ENCODE measurements around the gene CGB2.

The CGB2 gene

GRCh38 chr19:49031642-49032301, at the start of gene CGB2:
CGB2 (plus strand) TSS chr19:49031890; CDS start chr19:49032096, 206 bp downstream.
- DNase-seq, result peak; percentile 38

DNA sequence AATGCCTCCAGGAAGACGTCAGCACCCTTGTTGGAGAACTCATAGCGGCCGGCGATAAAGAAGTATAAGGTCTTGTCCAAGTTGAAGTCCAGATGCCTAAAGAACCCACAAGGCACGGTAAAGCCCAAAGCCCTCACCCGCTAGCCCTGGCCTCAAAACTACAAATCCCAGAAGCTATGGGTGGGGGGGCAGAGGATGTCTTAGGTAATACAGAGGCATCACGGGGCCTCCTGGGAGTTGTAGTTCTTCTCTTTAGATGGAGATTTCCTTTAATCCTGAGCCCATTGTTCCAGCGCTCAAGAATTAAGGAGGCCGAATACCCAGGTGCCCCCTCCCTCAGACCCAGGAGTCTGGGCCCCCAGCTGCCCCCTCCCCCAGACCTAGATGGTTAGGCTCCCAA, 49.4 kb upstream of the CGB2 start:
- no peak for DNase-seq

DNA sequence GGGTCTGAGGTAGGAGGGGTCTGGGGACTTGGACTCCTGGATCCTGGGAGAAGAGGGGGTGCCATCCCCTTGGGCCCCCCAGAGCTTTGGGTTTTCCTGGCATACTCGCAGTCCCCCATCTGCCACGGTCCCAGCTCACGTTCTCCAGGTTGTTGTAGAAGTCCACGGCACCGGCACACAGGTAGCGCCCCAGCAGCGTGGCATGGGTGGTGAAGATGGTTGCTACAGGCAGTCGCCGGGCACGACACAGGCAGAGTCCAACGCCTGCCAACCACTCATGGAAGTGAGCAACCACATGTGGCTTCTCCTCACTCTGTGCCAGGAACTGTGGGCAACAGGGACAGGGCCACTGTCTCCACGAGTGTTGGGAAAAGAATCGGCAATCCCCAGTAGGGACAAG, 46.0 kb upstream of the CGB2 start:
- DNase-seq, result no peak

DNA sequence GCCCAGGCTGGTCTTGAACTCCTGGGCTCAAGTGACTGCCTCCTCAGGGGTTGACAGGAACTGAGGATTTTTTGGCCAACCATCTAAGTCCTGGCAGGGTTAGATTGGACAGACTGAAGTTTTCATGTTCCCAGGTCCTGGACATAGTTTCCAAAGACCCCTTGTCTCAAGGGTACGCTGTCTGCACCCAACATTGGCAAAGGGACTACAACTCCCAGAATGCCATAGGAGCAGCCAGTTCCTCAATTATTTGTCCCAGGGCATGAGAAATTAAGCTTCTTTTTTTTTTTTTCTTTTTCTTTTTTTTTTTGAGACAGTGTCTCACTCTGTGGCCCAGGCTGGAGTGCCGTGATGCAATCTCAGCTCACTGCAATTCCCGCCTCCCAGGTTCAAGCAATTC, 45.5 kb upstream of the CGB2 start:
- no peak for DNase-seq

DNA sequence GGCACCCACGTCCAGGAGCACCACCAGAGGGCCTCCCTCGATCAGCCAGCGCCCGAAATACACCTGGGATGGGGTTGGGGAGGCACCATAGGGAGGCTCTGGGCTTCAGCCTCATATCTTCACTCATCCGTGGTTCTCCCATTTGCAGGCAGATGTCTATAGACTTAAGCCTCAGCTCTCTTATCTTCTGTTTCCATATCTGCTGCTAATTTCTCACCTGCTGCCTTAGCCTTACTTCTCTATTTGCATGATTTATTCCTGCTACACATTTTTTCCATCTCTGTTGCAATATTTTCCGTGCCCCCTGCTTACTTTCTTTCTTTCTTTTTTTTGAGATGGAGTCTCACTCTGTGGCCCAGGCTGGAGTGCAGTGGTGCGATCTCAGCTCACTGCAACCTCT, 44.4 kb upstream of the CGB2 start:
- DNase-seq, result no peak

DNA sequence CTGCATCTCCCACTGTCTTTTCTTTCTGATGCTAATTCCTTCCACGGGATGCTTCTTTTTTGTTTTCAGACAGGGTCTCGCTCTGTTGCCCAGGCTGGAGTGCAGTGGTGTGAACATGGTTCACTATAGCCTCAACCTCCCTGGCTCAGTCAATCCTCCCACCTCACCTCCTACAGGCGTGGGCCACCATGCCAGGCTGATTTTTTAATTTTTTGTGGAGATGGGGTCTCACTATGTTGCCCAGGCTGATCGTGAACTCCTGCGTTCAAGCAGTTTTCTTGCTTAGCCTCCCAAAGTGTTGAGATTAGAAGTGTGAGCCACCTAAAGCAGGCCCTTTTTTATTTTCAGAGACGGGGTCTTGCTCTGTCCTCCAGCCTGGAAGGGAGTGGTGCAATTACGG, 43.4 kb upstream of the CGB2 start:
- no peak for DNase-seq

DNA sequence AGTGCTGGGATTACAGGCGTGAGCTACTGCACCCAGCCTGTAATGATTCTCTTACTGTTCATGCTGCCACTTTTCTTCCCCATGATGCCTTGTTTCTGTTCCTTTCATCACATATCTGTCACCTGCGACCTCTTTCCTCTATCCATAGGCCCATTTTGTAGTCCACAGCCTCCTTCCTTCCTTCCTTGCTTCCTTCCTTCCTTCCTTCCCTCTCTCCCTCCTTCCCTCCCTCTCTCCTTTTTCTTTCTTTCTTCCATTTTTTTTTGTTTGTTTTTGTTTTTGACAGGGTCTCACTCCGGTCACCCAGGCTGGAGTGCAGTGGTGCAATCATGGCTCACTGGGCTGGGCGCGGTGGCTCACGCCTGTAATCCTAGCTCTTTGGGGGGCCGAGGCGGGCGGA, 42.8 kb upstream of the CGB2 start:
- DNase-seq, result no peak

- DNase-seq, result no peak
Observed at GRCh38 chr19:48989701-48990291, 41.9 kb upstream of the CGB2 start.

GRCh38 chr19:48990400-48990799, 41.3 kb upstream of the CGB2 start:
- no peak for DNase-seq

DNA sequence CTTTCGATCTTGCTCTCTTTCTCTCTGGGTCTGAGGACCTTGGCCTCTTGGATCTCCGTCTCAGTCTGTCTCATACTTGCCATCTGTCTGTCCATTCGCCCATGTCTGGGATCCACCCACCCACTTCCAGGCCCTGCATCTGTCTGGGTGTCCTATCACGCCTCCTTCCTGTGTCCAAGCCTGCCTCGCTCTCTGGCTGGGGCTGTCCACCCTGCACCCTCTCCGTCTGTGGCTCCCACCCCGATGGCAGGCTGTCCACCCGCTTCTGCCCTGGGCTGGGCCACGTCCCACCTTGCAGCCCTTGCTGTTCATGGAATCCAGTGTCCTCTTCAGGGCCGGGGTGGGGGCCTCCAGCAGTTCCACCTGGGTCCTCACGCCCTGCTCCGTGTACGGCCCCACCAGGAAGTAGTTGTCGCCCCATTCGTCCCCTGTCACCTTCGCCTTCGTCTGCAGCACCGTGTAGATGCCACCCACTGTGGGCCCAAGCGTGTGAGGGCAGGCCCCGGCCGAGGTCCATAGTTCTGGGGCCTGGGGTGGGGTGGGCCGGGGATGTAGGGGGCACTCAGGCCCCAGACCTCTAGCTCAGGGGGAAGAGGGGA, 40.6 kb upstream of the CGB2 start:
- no peak for DNase-seq

DNA sequence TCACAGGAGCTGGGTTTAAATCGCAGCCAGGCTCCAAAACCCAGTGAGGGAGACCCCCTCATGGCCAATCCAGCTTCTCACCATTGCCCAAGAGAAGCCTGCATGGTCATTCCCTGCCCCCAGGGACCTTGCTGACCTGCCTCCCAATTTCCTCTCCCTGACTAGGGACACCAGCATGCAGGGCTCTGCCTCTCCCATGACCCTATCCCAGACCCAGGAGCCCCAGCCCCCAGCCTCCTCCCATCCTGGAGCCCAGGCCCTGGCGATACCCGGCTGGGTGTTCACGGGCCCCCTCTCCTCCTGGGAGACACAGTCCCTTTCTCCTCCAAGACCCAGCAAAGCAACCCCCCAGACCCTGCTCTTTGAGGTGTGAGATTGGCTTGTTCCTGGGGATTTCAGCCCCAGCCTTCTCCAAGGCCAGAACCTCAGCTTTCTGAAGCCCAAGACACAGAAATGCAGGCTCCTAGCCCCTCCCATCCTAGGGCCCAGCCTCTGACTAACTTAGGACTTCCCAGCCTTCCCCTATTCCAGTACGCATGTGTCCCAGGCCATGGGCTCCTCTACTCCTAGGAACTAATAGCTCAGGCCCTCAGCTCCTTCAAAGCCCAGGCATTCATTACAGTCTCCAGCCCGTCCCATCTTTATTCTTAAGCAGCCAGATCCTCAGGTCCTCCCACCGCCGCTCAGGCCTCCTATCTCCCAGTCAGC, 39.7 kb upstream of the CGB2 start:
- no peak for DNase-seq

DNA sequence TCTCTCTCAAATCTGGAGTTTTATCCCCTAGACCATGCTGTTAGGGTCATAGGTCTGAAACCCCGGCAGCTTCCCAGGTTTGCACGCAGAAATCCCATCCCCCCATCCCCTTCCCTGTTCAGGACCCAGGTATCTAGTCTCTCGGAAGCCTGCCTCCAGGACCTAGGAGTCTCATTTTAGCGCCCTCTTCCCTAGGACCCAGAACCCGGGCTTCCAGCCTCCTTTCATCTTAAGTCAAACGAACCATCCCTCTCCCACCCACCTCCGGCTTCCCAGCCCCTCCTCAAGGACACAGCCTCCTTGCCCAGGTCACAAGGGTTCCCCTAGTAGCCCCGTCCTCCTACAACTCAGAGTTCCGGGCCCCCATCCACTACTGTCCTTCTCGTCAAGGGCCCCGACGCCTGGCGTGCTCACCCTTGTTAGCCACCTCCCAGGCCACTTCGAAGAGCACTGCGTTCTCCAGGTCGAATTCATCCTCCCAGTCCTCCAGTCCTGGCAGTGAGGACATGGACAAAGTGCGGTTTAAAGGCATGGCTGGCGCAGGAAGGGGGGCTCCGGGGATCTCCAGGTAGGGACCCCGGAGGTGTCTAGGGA, 39.0 kb upstream of the CGB2 start:
- DNase-seq, result peak; percentile 33

GRCh38 chr19:48993175-48994034, 38.3 kb upstream of the CGB2 start, which contains the start of the genes GYS1 and RUVBL2:
GYS1 (minus strand) TSS chr19:48993309; CDS start chr19:48993112, 197 bp downstream.
RUVBL2 (plus strand) TSS chr19:48993887; CDS start chr19:48993912, 25 bp downstream.
- DNase-seq, result peak; percentile 100

DNA sequence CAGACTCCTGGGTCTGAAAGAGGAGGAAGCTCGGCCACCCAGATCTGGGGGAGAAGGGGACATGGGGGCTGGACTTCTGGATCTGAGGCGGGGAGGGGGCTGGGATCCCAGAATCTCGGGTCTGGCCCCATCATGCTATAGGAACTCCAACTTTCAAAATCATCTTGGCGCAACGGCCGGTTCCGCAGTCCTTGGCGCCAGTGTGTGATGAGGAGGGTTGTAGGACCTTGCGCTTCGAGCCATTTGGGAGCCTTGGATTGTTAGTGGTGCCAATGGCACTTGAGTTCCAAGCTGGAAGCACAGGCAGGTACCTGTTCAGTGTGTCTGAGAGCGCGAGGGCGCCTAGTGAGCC, 37.7 kb upstream of the CGB2 start:
- no peak for DNase-seq

GRCh38 chr19:48997972-48998371, 33.7 kb upstream of the CGB2 start:
- DNase-seq, result peak; percentile 62

- DNase-seq, result peak; percentile 75
Observed at GRCh38 chr19:48999481-49000325, 32.0 kb upstream of the CGB2 start.

- no peak for DNase-seq
Observed at GRCh38 chr19:49004133-49004532, 27.6 kb upstream of the CGB2 start.

GRCh38 chr19:49004964-49005614, 26.6 kb upstream of the CGB2 start:
- DNase-seq, result no peak

DNA sequence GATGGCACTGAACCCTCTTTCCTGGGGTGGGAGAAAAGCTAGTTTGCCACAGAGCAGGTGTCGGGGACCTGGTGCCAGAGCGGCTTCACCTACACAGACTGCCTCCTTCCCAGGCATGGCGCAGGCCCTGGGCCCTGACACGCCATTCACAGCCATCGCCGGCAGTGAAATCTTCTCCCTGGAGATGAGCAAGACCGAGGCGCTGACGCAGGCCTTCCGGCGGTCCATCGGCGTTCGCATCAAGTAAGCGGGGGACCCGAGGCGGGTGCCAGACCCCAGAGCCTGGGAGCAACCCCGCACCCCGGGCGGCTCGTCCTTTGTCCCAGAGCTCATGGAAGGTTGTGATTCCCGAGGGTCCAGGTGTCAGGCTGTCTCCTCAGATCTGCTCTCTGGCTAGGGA, 24.8 kb upstream of the CGB2 start:
- DNase-seq, result no peak

DNA sequence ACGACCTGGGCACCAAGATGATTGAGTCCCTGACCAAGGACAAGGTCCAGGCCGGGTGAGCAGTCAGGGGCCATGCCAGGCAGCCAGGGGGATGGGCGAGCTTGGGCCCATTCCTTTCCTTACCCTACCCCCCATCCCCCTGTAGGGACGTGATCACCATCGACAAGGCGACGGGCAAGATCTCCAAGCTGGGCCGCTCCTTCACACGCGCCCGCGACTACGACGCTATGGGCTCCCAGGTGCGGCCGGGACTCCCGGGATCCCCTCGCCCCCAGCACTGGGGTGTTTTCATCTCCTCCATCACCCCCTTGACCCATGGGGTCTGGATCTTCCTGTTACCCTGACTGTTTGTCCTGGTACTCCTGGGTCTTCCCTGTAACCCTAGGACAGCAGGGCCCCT, 21.9 kb upstream of the CGB2 start:
- DNase-seq, result no peak

- DNase-seq, result no peak
Observed at GRCh38 chr19:49010453-49010852, 21.2 kb upstream of the CGB2 start.

Measured in CD4-positive, alpha-beta T cell treated with Interleukin-6 for 4 hours (primary cell).